Measurements from ENCODE around the gene CFHR4.
"Not testable (repeated sequence)": the region's sequence is repeated elsewhere in the genome, so short reads cannot be mapped to it uniquely, and the experiment has no call there.

Gene CFHR4

GRCh38 chr1:196887515-196888239 is at the start of gene CFHR4:
Gene CFHR4 (plus strand): TSS chr1:196888052. CDS start chr1:196888151, 99 bp downstream.
- no peak for DNase-seq

GRCh38 chr1:196849613-196850492 is 38.0 kb upstream of the CFHR4 start:
- not testable (repeated sequence) for DNase-seq

- DNase-seq: no peak
Observed at GRCh38 chr1:196856053-196856452, 31.8 kb upstream of the CFHR4 start.

GRCh38 chr1:196857188-196857587 is 30.7 kb upstream of the CFHR4 start:
- no peak for DNase-seq

GRCh38 chr1:196858811-196859210 is 29.0 kb upstream of the CFHR4 start:
- no peak for DNase-seq

- DNase-seq: no peak
Observed at GRCh38 chr1:196860323-196860884, 27.4 kb upstream of the CFHR4 start.

- no peak for DNase-seq
Observed at GRCh38 chr1:196861429-196861828, 26.4 kb upstream of the CFHR4 start.

GRCh38 chr1:196866974-196867373 is 20.9 kb upstream of the CFHR4 start:
- DNase-seq: no peak

GRCh38 chr1:196873385-196873784 is 14.5 kb upstream of the CFHR4 start:
- DNase-seq: no peak

- no peak for DNase-seq
Observed at GRCh38 chr1:196875935-196876334, 11.9 kb upstream of the CFHR4 start.

GRCh38 chr1:196877964-196878363 is 9.9 kb upstream of the CFHR4 start:
- DNase-seq: no peak

GRCh38 chr1:196886560-196886959 is 1.3 kb upstream of the CFHR4 start:
- not testable (repeated sequence) for DNase-seq

GRCh38 chr1:196890668-196891067 is 2.8 kb downstream of the CFHR4 start:
- no peak for DNase-seq

- DNase-seq: no peak
Observed at GRCh38 chr1:196891251-196891650, 3.4 kb downstream of the CFHR4 start.

- DNase-seq: no peak
Observed at GRCh38 chr1:196896355-196896754, 8.5 kb downstream of the CFHR4 start.

- DNase-seq: no peak
Observed at GRCh38 chr1:196897158-196897828, 9.4 kb downstream of the CFHR4 start.

GRCh38 chr1:196902344-196902743 is 14.5 kb downstream of the CFHR4 start:
- no peak for DNase-seq

GRCh38 chr1:196910215-196910614 is 22.4 kb downstream of the CFHR4 start:
- no peak for DNase-seq

GRCh38 chr1:196912283-196912682 is 24.4 kb downstream of the CFHR4 start:
- not testable (repeated sequence) for DNase-seq

- DNase-seq: not testable (repeated sequence)
Observed at GRCh38 chr1:196926839-196927238, 39.0 kb downstream of the CFHR4 start.

GRCh38 chr1:196932853-196933252 is 45.0 kb downstream of the CFHR4 start:
- not testable (repeated sequence) for DNase-seq

- DNase-seq: no peak
Observed at GRCh38 chr1:196933531-196934189, 45.8 kb downstream of the CFHR4 start.

All from activated CD4-positive, alpha-beta T cell treated with anti-CD3 and anti-CD28 coated beads, Interleukin-2, amount 50 U/mL, for 48 hours (primary cell).